DMS79 (cell line): ENCODE measurements around the gene MICAL2.

Source experiments
- DNase-seq: peaks from one replicate; lab custom pipeline; 2025; lab: John Stamatoyannopoulos, UW

MICAL2 gene

GRCh38 chr11:12170984-12171383, 60.6 kb downstream of the MICAL2 start:
- DNase-seq: no peak

- DNase-seq: no peak
Measured at GRCh38 chr11:12171921-12172320, 61.5 kb downstream of the MICAL2 start.

- no peak for DNase-seq
Measured at GRCh38 chr11:12172493-12173013, 62.2 kb downstream of the MICAL2 start.

- DNase-seq: no peak
Measured at GRCh38 chr11:12173111-12173510, 62.7 kb downstream of the MICAL2 start.

- no peak for DNase-seq
Measured at GRCh38 chr11:12174128-12174476, 63.7 kb downstream of the MICAL2 start.

- no peak for DNase-seq
Measured at GRCh38 chr11:12174477-12175143, 64.2 kb downstream of the MICAL2 start.

GRCh38 chr11:12175694-12176241, 65.4 kb downstream of the MICAL2 start:
- no peak for DNase-seq

- DNase-seq: no peak
Measured at GRCh38 chr11:12176410-12176809, 66.0 kb downstream of the MICAL2 start.

GRCh38 chr11:12177739-12178338, 67.4 kb downstream of the MICAL2 start:
- DNase-seq: no peak

GRCh38 chr11:12179019-12179418, 68.6 kb downstream of the MICAL2 start:
- peak; percentile 49 for DNase-seq

GRCh38 chr11:12179531-12179930, 69.1 kb downstream of the MICAL2 start:
- DNase-seq: peak; percentile 49

- DNase-seq: no peak
Measured at GRCh38 chr11:12180257-12181205, 70.1 kb downstream of the MICAL2 start.

- no peak for DNase-seq
Measured at GRCh38 chr11:12182302-12182675, 71.9 kb downstream of the MICAL2 start.

- peak; percentile 22 for DNase-seq
Measured at GRCh38 chr11:12182676-12183541, 72.5 kb downstream of the MICAL2 start.

GRCh38 chr11:12183827-12184620, 73.6 kb downstream of the MICAL2 start:
- no peak for DNase-seq

GRCh38 chr11:12184699-12185098, 74.3 kb downstream of the MICAL2 start:
- no peak for DNase-seq

GRCh38 chr11:12185106-12185690, 74.8 kb downstream of the MICAL2 start:
- no peak for DNase-seq

- DNase-seq: peak; percentile 96
Measured at GRCh38 chr11:12185914-12186313, 75.5 kb downstream of the MICAL2 start.

GRCh38 chr11:12186701-12187100, 76.3 kb downstream of the MICAL2 start:
- DNase-seq: no peak

- peak; percentile 84 for DNase-seq
Measured at GRCh38 chr11:12187399-12187798, 77.0 kb downstream of the MICAL2 start.
